Measurements from ENCODE around the gene SSRP1. TPM values are rescaled to one million over a fixed set of nuclear protein-coding genes. Genes with fewer than 3 reads are reported as not detected.

SSRP1 gene
- total RNA-seq, 4 donors from 2014 or later, result 29.4 to 115 (median 75.3) TPM

DNA sequence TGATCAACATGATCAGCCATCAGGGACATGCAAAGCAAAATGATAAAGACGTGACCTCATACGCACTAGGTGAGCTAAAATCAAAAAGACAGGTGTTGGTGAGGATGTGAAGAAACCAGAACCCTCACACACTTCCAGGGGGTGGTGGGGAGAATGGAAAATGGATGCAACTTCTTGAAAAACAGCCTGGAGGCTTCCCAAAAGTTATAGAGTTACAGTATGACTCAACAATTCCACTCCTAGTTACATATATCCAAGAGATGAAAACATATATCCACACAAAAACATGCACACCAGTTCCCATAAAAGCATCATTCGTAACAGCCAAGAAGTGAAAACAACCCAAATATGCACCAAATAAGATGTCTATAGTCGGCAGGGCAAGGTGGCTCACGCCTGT is 56.6 kb downstream of the SSRP1 start:
- Histone ChIP-seq H3K27me3 (no peaks in the 10 kb centered on the region), H3K36me3 (no peaks in the 10 kb centered on the region), H3K27ac (no peak overlapping the region), H3K4me1 (no peaks in the 10 kb centered on the region), H3K9me3 (no peaks in the 10 kb centered on the region), H3K4me3 (no peak overlapping the region)
- intact Hi-C loops (cut with DNase I; ENCODE audit: low total_unique reads), result no loop called here
- TF ChIP-seq, protein P1, sequence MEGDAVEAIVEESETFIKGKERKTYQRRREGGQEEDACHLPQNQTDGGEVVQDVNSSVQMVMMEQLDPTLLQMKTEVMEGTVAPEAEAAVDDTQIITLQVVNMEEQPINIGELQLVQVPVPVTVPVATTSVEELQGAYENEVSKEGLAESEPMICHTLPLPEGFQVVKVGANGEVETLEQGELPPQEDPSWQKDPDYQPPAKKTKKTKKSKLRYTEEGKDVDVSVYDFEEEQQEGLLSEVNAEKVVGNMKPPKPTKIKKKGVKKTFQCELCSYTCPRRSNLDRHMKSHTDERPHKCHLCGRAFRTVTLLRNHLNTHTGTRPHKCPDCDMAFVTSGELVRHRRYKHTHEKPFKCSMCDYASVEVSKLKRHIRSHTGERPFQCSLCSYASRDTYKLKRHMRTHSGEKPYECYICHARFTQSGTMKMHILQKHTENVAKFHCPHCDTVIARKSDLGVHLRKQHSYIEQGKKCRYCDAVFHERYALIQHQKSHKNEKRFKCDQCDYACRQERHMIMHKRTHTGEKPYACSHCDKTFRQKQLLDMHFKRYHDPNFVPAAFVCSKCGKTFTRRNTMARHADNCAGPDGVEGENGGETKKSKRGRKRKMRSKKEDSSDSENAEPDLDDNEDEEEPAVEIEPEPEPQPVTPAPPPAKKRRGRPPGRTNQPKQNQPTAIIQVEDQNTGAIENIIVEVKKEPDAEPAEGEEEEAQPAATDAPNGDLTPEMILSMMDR (IDR thresholded peaks at IDR 0.05), result no peak
- no peak for TF ChIP-seq POLR2A (IDR thresholded peaks at IDR 0.05)
- DNase-seq, result no peak

DNA sequence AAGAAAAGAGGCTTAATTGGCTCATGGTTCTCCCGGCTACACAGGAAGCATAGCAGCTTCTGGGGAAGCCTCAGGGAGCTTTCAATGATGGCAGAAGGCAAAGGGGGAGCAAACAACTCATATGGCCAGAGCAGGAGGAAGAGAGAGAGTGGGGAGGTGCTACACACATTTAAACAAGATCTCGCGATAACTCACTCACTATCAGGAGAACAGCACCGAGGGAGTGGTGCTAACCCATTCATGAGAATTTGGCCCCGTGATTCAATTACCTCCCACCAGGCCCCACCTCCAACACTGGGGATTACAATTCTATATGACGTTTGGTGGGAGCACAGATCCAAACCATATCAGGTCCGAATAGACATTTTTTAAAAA is 57.0 kb downstream of the SSRP1 start:
- H3K9me3 ChIP-seq, result no peaks in the 10 kb centered on the region
- no peak overlapping the region for H3K27ac ChIP-seq

DNA sequence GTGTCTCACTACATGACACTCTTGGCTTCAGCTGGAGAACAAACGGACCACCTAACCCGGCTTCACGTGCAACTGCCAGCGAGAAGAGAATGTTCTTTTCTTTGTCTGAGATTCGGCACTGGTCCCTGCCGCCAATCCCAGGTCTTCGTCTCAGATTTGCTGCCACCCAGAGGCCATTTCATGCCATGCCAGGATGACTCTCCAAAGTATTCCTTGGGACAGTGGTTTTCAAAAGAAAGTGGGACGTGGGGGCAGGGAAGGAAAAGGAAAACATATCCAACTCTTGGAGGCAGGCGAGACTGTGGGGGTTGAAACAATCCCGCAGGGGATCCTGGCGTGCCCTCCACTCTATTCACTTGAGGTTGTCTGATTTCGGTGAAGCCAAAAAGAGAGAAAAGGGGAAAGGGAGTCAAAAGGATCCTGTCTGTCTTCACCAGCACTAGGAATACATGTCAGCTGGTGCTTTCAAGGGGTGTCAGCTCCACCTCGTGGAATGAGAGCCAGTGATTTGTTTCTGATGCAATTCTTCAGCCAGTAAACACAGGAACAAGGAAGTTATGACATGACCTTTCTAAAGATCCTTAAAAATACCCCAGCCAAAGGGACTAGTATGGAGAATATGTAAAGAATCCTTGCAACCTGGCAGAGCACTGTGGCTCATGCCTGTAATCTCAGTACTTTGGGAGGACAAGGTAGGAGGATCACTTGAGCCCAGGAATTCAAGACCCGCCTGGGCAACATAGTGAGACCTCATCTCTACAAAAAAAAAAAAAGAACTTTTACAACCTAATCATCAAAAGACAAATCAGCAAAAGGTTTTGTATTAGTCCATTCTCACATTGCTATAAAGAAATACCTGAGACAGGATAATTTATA is 57.6 kb downstream of the SSRP1 start:
- peak overlapping the region; percentile 19 to 57 for H3K27ac ChIP-seq

More for the DNA sequence above, 57.0 kb downstream of the SSRP1 start:
- TF ChIP-seq, protein P1 (IDR thresholded peaks at IDR 0.05), result no peak
- Histone ChIP-seq H3K27me3 (no peaks in the 10 kb centered on the region), H3K4me3 (no peak overlapping the region), H3K4me1 (no peaks in the 10 kb centered on the region), H3K36me3 (no peaks in the 10 kb centered on the region)
- intact Hi-C loops (cut with DNase I; ENCODE audit: low total_unique reads), result no loop called here
- no peak for DNase-seq

DNA sequence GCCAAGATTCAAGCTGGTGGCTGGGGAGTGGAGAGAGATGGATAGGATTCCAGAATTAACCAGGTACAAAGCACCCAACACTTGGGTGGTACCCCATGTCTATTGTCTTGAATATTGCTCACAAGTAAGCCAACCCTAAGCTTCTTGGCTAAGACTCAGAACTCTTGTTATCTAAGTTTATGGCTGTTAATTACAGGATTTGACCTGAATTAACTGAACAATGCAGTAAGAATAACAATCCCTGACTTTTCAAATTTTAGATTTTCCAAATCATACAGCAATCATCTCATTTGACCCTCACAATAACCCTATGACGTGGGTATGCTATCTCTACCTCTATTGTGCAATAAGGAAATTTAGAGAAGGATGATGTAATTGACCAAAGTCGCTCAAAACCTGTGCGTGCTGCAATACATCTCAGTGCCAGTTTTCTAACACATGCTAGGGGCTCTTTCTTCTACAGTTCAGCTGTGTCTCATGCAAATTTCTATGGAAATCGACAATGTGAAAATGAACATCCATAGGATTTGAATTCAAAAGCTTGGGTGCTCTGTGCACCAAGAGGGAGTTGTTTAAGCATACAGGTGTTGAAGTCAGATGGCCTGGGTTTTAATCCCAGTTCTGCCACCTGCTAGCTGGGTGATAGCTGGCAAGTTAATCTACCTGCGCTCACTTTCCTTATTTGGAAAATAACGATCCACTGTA is 58.6 kb downstream of the SSRP1 start:
- Histone ChIP-seq H3K9me3 (no peaks in the 10 kb centered on the region), H3K27me3 (no peaks in the 10 kb centered on the region), H3K36me3 (no peaks in the 10 kb centered on the region), H3K4me3 (no peak overlapping the region), H3K27ac (peak overlapping the region; percentile 57 to 68), H3K4me1 (no peaks in the 10 kb centered on the region)
- intact Hi-C loops (cut with DNase I; ENCODE audit: low total_unique reads), result no loop called here
- no peak for DNase-seq
- TF ChIP-seq POLR2A (IDR thresholded peaks at IDR 0.05), result no peak
- TF ChIP-seq, protein P1 (IDR thresholded peaks at IDR 0.05), result no peak

More for the DNA sequence above, 57.6 kb downstream of the SSRP1 start:
- Histone ChIP-seq H3K4me1 (no peaks in the 10 kb centered on the region), H3K9me3 (no peaks in the 10 kb centered on the region), H3K4me3 (no peak overlapping the region), H3K27me3 (no peaks in the 10 kb centered on the region), H3K36me3 (no peaks in the 10 kb centered on the region)
- TF ChIP-seq, protein P1 (IDR thresholded peaks at IDR 0.05), result peak; percentile 73 to 79 (median 76)
- no peak for TF ChIP-seq POLR2A (IDR thresholded peaks at IDR 0.05)
- DNase-seq, result peak; percentile 71
- intact Hi-C loops (cut with DNase I; ENCODE audit: low total_unique reads), result no loop called here

All from uterus (tissue), 4 donors.